GM19239 (cell line): ENCODE data around the gene COLEC12.
"Not testable (repeated sequence)": the region's sequence is repeated elsewhere in the genome, so short reads cannot be mapped to it uniquely, and the experiment has no call there.

Source experiments
- DNase-seq: peaks from one replicate; pipeline ENCODE4 v3.0.0; 2011; ENCODE audit warnings: low spot score; ENCODE audit not compliant: insufficient read length
- FAIRE-seq: peaks from 2 replicates; lab custom pipeline; 2011; peaks lifted over from hg19 to GRCh38; lab: Jason Lieb, UNC

The COLEC12 gene

DNA sequence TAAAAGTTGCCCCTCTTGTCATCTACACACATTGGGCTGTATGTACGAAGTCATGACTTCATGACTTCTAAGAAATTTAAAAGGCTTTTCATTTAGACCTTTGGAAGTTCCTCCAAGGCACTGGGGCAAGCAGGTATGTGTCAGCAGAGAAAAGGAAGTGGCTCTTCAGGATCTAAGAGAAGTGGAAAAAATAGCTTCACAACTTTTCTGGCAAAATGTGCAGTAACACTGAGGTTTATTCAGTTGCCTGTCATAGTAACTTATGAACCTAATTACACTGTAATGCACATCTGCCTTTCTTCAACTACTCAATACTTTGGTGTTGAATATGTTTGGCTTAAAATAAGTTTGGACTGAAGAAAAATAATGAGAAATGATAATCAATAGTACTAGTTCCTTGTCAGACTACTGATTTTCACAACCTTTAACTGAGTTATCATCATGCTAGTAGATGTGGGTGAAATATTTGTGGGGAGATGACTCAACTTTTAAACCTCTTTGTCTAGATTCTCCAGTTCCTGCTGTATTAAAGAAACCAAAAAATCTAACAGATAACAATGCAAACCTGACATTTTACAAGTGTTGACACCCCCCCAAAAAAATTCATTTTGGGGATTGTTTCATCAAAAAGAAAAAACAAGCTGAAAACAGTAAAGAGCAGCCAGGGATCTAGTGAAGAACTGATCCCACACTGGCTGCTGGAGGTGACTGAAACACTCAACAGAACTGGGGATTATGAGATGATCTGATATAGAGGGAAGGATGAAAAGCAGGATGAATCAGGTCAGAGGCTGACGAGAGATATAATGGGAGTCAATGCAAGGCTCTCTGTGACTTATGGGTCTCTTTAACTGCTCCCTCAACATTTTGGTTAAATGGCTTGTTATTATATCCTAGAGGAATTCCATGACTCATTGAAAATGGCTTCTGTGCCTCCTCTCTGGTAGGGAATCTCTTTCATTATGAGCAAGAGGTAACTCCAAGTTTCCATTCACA is 84.6 kb downstream of the COLEC12 start:
- DNase-seq (no peak), FAIRE-seq (no peak)

DNA sequence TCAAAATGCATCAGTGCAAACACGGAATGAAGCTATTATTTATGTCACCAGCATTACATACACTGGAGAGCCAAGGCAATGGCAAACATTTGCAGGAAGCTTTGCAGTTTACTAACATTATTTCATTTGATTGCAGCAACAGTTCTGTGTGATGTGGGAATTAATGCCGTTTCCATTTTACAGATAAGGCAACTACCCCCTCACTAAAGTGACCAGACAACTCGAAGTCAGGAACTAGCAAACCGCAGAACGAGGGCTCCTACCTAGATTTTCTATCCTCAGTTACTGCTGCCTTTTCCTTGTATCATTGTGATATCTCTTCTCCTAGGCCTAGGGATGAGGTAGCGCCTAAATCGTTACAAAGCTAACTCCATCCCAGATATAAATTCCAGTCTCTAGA is 85.5 kb downstream of the COLEC12 start:
- FAIRE-seq (no peak), DNase-seq (no peak)

DNA sequence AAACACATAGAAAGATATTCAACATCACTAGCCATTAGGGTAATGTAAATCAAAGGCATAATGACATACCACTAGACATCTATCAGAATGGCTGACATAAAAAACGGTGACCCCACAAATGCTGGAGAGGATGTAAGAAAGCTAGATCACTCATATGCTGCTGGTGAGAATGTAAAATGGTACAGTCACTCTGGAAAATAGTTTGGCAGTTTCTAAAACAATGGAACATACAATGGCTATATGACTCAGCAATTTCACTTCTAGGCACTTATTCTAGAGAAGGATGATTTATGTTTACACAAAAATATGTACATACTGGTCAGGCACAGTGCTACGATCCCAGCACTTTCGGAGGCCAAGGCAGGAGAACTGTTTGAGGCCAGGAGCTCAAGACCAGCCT is 87.3 kb downstream of the COLEC12 start:
- FAIRE-seq, result no peak

DNA sequence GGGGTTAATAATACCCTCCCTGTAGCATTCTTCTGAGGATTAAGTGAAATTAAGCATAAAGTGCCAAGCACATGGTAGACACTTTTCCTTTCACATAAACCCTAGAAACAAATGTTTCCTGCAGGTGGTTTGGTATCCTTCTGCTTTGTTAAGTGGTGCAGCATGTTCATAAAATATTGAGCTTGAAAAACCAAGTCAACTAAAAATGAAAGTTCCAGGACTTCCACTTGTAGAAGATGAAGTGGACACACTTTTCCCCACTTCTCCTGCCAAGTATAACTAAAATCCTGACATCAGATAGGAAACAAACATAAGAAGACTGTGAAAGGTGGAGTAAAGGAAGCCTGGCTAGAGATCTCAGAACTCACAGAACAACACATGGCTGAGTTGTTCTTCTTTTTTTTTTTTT is 90.5 kb downstream of the COLEC12 start:
- no peak for DNase-seq
- no peak for FAIRE-seq

More for the DNA sequence above, 87.3 kb downstream of the COLEC12 start:
- DNase-seq, result no peak

DNA sequence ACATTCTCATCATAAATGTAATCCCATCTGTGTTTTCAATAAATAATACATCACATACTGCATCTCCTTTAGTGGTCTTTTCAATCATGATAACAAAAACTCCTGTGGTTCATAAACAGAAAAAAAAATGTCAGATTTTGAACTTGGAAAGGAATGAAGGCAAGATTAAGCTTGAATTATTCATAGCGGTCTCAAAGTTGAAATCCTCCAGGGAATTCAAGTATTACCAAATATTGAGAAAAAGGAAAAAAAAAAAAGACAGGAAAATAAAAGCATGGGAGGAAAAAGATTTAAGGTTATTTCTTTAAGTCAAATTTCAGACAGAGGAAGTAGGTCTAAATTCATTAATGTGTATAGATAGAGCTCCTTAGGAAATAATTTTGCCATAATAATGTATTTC is 92.1 kb downstream of the COLEC12 start:
- DNase-seq (no peak), FAIRE-seq (no peak)

DNA sequence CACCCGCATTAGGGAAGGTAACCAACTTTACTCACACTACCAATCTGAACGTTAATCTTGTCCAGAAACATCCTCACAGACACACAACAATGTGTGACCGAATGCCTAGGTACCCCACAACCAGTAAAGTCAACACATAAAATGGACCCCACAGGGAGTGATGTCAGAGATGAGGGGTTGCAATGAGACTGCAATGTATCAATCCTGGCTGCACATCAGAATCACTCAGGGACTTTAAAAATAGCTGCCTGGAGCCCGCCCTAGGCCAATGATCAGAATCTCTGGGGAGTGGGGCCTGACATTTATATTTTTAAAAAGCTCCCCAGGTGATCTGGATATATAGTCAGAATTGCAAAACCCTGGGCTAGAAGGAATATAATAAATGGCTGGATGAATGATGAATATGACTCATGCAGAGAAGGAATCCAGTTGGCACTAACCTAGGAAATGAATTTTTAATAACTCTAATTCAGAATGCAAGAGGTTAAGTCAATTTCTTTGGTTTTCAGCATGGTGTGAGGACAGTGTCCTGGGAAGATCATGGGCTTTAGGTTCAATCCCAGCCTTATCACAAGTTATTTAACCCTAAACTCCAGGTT is 92.8 kb downstream of the COLEC12 start:
- DNase-seq (no peak), FAIRE-seq (no peak)

DNA sequence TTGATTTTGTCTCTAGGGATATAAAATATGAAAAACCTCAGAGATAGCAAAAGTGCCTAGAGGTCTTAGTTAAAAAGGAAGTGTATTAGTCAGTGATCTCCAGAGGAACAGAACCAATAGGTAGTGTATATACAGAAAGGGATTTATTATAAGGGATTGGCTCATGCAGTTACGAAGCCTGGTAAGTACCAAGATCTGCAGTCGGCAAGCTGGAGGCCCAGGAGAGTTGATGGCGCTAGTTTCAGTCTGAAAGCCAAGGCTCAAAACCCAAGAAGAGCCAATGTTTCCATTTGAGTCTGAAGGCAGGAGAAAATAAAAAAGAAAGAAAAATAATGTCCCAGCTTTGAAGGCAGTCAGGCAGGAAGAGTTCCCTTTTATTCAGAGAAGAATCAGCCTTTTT is 93.3 kb downstream of the COLEC12 start:
- FAIRE-seq (no peak), DNase-seq (no peak)

DNA sequence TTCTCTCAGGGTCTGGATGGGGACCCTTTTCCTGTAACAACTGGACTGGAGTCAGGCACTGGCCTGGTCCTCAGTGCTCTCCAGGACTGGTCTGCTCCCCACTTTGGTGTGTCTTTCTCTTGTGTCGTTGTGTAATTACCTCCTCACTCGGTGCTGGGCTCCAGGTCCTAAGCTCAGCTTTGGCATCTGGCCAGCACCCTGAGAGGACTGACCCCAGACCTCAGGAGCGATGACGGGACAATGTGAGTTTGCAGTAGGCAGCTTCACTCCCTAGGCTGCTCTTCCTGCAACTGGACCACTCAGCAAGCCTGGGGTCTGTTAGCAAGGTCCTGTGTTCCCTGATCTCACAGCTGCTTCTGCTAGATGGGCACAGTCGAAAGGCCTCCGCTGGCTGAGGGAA is 93.8 kb downstream of the COLEC12 start:
- DNase-seq (no peak), FAIRE-seq (no peak)

DNA sequence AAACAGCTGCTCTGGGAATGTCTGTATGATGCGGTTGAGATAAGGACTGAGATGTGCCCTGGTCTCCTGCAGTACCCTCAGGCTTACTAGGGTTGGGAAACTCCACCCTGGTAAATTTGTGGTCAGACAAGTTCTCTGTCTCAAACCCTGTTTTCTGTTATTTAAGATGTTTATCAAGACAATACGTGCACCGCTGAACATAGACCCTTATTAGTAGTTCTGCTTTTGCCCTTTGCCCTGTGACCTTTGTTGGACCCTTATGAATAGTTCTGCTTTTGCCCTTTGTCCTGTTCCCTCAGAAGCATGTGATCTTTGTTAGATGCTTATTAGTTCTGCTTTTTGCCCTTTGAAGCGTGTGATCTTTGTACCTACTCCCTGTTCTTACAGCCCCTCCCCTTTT is 95.5 kb downstream of the COLEC12 start:
- DNase-seq, FAIRE-seq: not testable (repeated sequence)

DNA sequence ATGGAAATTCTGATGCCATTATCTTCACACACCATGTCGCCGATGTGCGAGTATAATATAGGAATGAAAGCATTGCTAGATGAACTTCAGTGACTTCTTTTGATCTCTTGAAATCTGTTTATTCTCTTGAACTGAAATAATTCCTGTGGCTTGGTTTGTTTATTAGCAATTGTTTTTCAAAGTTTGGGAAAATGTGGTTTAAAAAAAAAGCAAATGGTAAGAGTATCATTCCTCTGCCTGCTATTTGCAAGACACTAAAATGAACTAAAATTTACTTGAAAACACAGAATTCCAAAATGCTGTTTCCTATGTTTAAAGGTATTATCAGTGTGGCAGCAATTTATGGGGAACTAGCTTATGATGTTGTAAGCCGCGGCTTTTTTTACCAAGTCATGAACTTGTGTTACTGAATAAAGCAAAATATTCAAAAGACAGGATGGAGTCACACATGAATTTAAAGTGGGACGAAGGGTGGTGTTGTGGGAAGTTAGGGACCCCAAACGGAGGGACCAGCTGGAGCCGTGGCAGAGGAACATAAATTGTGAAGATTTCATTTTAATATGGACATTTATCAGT is 96.4 kb downstream of the COLEC12 start:
- DNase-seq (no peak), FAIRE-seq (no peak)

DNA sequence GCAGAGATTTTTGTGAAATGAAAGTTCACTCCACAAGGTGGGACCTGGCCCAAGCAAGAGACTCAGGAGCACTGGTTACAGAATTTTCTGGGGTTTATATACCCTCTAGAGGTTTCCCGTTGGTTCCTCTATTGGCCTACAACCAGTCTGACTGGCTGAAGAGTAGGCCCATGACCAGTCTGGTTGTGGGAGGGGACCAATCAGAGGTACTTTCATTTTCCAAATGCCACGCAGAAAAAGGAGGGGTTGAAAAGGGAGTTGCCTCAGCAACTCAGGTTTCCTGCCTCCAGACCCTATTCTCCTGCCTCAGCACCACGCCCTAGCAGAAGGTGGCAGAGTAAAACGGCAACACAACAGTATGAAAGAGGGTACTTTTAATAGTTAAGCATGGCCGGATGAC is 98.4 kb downstream of the COLEC12 start:
- FAIRE-seq (no peak), DNase-seq (no peak)

DNA sequence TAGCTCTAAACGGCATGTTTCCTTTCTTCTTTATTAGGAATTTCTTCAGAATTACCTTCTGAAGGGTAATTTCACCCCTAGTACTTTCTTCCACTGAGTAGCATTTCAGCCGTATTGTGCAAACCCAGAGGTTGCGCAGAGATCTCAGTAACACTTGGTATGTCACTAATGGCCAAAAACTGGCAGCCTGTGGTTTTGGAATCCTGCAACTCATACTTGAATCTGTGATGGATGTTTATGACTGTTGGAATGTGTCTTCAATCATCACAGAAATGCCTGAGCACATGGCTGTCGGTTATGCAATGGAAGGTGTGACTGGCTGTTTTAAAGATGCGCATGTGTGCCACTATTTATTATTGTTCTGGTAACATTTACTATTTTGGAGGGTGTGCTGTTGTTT is 100.0 kb downstream of the COLEC12 start:
- FAIRE-seq (no peak), DNase-seq (no peak)

DNA sequence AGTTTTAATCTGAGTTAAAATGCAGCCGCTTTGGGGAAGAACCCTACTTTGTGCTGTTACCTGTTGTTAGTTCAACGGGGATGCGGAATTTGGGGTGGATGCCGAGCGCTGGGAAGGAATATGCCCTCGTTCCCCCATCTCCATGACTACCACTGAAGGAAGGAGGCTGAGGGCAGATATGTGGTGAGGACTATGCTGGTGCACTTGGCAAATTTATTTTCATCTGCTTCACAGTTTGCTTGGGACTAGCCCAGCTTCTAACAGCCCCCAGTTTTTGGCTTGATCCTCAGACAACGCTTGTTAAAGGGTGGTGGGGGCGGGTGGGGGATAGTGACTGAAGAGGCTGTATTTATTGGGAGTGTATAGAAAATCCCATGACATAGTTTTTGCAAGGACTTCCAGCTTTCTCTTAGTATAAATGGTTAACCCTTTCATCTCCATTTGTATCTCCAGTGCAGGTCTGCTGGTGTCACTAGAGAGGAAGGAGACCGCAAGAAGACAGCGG is 100.8 kb downstream of the COLEC12 start:
- DNase-seq, result no peak

DNA sequence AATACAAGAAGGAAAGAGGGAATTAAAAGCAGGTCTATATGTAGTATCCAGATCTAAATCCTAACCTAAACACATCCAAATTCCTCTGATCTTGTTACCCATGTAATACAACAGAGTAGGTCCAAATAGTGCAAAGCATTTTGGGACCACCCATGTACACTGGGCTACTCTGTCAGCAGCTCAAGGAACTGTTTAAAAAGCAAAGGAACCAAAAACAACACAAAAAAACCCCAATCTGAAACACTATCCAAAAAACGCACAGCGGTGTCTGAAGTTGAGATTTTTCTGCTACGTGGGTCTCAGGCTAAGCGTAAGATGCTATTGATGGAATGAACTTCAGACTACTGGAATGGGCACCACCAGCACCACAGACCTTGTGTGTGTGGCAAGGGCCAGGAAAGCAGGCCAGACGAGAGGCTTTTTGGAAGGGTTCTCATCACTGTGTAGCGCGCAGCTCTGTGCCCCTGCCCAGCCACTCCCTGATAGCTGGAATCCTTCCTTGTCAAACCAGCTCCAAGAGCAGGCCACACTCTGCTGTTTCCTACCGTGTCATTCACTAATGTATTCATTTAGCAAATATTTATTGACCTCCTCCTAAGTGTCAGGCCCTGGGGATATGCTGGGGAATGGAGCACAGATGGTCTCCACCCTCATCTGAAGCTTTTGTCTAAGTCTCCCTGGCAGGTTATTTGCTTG is 101.4 kb downstream of the COLEC12 start:
- DNase-seq, result no peak
- FAIRE-seq, result no peak

More for the DNA sequence above, 100.8 kb downstream of the COLEC12 start:
- FAIRE-seq, result no peak

DNA sequence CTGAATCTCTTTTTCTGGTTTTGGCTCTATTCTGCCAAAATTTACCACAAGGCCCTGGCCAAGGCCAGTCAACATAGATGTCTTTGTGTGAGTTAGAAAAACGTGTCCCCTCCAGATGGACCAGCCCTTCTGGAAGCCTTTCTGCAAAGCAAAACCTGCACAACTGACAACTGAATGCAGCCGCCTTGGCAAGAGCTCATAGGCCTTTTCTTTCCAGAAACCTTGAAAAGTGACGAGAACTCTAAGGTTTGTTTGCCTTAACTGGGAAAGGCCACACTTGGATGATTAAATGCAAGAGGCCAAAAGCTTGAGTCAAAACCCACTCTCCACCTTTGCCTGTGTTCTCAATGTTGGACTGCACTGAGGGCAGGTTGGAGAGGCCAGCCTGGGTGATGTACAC is 103.9 kb downstream of the COLEC12 start:
- FAIRE-seq, result no peak
- DNase-seq, result no peak

DNA sequence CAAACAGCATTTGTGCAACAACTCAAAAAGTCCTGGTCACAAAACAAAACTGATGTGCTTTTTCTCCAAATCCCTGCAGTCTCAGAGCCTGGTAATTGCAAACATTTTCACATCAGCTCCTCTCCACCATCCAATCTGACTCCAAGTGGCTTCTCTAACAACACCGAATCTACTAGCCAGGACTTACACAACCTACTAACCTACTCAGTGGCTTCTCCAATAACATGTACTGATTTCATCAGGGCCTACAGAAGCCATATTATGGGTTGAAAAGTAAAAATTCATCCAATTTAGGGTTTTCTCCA is 104.3 kb downstream of the COLEC12 start:
- FAIRE-seq (no peak), DNase-seq (no peak)

DNA sequence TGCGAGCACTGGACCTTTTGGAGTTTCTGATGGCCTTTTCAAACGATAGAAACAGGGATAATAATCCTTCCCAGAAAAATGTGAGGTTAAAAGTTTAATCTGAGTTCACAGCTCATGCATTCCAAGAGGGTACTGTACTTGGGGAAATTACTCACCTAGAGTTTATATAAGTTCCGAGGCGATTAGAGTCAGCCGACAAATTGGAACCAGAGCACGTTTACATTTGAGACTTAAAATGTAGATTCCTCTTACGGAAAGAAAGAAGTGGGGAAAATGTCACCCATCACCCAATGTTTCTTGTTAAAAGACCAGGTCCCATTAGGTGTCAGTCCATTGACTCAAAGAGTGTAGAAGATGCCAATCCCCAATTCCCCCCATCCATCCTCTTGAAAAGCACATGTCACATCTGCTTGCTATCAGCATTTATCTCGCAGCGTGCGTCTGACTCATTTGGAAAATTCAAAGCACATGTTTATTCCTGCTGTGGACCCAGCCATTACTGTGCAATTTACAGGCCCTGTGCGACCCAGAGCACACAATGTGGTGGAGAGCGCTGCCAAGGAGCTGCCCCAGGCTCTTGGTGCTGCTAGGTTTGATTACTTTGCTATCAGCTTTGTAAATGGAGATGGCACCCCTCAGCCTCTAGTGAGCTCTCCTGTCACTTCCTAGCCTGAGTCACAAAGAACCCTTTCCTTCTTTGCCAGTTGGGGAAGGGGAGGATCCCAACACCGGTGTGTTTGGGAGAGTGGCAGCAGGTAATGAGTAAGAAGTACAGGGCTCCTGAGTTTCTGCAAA is 104.8 kb downstream of the COLEC12 start:
- no peak for FAIRE-seq
- no peak for DNase-seq

DNA sequence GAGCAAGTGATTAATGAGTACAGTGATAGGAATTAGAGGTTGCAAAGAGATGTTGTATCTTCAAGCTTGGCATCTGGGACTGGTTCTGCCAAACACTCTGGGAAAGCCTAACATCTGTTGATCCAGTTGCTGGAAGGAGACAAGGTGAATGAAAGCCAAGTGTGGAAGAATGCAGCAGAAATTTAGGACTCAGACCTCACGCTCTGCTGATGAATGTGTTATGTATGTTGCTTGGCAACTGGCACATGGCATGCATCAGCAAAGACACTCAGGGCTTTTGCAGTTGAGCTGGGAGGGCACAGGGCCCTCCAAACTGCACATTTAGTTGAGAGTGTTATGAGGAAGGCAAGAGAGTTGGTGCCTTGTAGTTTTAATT is 105.5 kb downstream of the COLEC12 start:
- DNase-seq (no peak), FAIRE-seq (no peak)

DNA sequence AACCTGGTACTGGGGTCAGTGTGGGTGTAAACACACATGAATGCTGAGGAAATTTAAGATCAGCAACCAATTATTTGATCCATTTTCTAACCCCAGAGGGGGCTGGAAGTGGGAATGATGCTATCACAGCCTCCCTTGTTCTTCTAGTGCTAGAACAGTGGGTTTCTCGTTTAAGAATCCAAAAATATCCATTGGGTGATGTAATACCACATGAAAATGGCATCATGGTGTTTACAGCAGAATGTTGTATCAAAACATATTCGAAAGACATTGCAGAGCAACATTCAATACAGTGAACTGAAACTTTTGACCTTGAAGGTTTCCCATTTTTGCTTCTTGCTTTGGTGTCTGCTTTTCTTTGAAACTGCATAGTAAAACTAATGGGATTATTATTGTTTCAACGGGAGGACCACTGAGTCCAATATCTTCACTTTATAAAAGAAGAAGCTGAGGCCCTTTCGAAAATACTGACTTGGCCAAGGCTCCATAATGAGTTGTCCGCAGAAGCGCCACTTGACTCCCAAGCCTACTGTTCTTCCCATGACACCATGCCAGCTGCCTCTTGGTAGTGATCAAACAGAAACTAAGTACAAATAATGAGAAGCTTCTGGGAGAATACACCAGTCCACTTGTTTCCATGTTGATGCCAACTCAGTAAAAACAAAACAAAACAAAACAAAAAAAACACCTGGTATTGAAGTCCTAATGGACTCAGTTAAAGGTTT is 106.1 kb downstream of the COLEC12 start:
- FAIRE-seq (no peak), DNase-seq (no peak)
